ENCODE results near the gene MTMR10.

The MTMR10 gene

GRCh38 chr15:30992249-30992864, 929 bp upstream of the MTMR10 start:
- TF ChIP-seq POLR2A (IDR thresholded peaks at IDR 0.05; ENCODE audit: low read length) (no peak), GATA1 (IDR thresholded peaks at IDR 0.05; ENCODE audit: low read depth, low read length) (no peak)

DNA sequence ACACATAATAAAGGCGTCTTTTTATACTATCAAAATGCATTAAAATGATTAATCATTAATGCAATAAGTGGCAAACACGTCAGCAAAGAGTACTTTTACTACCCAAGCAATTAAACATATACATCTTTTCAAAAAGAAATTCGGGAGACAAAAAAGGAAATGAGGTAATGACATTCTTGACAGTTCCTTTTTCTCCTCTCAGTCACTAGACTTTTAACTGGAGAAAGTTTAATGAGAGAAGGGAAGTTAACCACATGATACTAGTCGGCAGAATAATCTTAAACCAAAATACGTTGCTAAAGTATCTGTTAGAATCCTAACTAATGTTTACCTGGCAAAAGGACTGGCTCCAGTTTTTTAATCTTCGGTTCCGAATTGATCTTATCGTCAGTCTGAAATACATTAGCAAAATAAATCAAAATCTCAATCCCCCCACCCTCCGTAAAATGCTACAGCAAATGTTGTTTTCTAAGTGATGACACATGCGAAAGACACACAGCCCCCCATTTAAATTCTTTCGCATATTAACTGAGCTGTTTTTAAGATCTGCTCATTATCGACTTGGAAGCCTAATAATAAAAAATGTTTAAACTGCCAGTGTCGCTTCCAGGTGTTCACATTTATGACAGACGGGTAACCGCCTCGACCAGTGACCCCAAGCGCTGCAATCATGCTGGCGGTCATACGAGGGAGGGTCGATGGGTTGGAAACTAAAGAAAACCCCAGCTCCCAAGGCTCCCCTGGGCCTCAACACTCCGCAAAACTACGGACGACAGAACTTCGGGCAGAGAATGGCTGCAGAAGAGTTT, 778 bp downstream of the MTMR10 start:
- DNase-seq: no peak
- no peak for TF ChIP-seq POLR2A (IDR thresholded peaks at IDR 0.05; ENCODE audit: low read length)
- no peak for TF ChIP-seq GATA1 (IDR thresholded peaks at IDR 0.05; ENCODE audit: low read depth, low read length)

More at GRCh38 chr15:30992249-30992864, 929 bp upstream of the MTMR10 start:
- DNase-seq: peak in 1 of 2 experiments; percentile 38

DNA sequence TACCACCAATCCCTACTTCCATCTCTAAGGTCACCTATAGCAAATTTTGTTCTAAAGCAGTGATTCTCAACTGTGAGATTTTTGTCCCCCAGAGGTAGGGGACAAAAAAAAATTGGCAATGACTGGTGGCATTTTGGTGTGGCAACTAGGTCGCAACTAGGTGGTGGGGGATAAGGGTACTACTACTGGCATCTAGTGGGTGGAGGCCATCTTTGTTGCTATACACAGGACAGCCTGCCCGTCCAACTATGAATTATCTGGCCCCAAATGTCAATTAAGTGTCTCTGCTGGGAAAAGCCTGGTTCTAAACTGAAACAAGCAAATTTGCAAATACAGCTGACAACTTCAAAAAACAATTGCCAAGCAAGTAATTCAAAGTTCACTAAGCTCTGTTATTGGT, 1.4 kb downstream of the MTMR10 start:
- peak; percentile 23 to 36 for DNase-seq
- TF ChIP-seq GATA1 (IDR thresholded peaks at IDR 0.05; ENCODE audit: low read depth, low read length): no peak

DNA sequence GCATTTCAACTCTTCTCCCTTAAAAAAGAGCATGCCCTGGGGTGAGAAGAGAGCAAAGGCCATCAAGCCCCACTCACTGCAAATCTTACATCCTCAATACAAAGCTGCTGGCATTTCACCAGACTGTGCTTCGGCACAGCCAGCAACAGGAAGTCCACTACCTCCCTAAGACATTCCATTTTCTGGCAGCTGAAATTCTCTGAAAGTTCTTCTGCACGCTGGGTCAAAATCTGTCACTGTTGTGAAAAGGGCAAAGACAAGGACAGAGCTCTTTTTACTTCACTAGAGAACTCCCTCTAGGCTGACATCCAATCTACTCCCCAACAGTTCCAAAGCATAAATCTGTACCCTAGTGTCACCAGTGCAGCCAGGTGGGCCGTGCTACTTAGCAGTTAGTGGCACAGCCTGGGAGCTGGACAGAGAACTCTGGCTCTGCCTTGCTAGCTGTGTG, 6.3 kb downstream of the MTMR10 start:
- DNase-seq: no peak
- TF ChIP-seq POLR2A (IDR thresholded peaks at IDR 0.05; ENCODE audit: low read length) (no peak), GATA1 (IDR thresholded peaks at IDR 0.05; ENCODE audit: low read depth, low read length) (no peak)

GRCh38 chr15:30984542-30984941, 6.9 kb downstream of the MTMR10 start:
- TF ChIP-seq POLR2A (IDR thresholded peaks at IDR 0.05; ENCODE audit: low read length): no peak
- no peak for TF ChIP-seq GATA1 (IDR thresholded peaks at IDR 0.05; ENCODE audit: low read depth, low read length)
- DNase-seq: no peak

DNA sequence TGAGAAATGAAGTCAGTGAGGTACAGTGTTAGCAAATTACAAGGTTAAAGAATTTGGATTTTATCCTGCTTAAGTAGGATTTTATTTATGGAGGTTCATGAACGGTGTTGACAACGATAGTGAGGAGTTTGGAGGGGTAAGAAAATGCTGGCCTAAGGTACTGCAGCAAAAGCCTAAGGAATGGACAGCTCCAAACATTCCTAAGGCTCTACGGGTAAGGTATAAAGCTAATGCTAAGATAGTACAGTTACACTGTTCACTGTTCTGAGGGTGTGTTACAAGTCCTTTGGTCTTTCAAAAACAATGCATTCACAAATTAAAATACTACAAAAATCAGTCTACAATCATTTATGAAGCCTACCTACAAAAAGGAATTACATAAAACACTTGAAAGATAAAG, 7.3 kb downstream of the MTMR10 start:
- no peak for TF ChIP-seq GATA1 (IDR thresholded peaks at IDR 0.05; ENCODE audit: low read depth, low read length)
- no peak for TF ChIP-seq POLR2A (IDR thresholded peaks at IDR 0.05; ENCODE audit: low read length)
- DNase-seq: no peak

DNA sequence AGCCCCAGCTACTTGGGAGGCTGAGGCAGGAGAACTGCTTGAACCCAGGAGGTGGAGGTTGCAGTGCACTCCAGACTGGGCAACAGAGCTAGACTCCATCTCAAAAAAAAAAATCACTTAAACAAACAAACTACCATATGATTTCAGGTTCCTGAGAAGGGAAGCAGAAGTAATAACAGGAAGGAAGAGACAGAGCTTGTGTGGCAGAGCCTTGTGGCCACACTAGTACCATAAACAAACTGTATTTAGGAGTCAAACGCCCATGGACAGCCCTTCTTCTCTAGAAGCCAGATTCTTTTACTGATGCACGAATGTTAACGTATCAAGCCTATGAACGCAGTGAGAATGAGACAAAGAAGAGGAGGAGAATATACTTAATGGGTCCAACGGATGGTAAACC, 12.0 kb downstream of the MTMR10 start:
- no peak for DNase-seq

DNA sequence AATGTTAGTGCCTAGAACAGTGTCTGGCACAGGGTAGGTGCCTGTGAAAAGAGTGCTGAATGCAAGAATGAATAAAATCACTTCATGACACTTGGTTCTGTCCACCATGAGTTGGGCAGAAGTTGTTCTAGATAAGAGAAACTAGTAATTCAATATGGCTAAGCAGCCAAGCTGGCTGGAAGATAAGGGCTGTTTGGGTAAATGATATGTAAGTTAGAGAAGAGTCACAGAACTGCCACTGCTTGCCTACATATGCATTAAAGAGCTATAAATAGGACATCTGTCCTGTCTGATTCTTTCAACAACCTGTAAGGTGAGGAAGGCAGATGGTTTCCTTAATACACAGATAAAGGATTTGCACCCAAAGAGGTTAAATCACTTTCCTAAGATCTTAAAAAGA, 13.1 kb downstream of the MTMR10 start:
- TF ChIP-seq POLR2A (IDR thresholded peaks at IDR 0.05; ENCODE audit: low read length): no peak
- TF ChIP-seq GATA1 (IDR thresholded peaks at IDR 0.05; ENCODE audit: low read depth, low read length): peak; percentile 29
- peak; percentile 89 to 93 for DNase-seq

More for the DNA sequence above, 12.0 kb downstream of the MTMR10 start:
- TF ChIP-seq POLR2A (IDR thresholded peaks at IDR 0.05; ENCODE audit: low read length) (no peak), GATA1 (IDR thresholded peaks at IDR 0.05; ENCODE audit: low read depth, low read length) (no peak)

DNA sequence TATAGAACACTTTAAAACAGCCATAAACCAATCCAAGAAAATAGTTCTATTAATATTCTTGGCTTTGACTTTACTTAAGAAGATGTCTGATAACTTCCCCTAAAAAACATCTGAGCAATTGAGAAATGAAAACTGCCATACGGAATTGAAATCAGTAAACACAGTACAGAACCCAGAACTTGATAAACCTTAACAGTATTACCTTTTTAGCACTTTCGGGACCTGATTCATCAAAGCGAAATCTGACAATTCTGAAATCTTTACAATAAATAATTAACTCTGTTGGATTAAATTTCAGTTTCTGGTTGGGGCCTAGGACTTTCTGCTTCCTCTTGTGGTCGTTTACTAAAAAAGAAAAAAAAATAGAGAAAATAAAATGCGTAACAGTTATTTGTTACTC, 17.3 kb downstream of the MTMR10 start:
- TF ChIP-seq GATA1 (IDR thresholded peaks at IDR 0.05; ENCODE audit: low read depth, low read length) (no peak), POLR2A (IDR thresholded peaks at IDR 0.05; ENCODE audit: low read length) (no peak)
- no peak for DNase-seq

DNA sequence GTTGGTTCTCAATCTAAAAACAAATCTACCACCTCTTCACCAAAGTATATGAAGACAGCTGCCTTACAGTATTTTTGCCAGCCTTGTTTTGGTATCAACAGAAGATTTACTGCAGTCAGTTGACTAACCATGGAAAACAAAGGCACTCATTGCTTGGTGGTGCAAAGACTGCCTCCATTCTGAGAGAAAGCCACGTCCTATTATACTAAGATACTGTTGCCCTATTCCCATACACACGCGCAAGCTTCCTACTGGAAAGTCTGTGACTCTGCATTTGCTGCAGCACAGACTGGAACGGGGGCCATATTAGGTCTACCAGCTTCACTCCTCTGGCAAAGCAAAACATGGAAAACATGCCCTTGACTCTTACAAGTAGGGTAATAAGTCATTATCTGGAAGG, 18.0 kb downstream of the MTMR10 start:
- TF ChIP-seq POLR2A (IDR thresholded peaks at IDR 0.05; ENCODE audit: low read length) (no peak), GATA1 (IDR thresholded peaks at IDR 0.05; ENCODE audit: low read depth, low read length) (no peak)
- no peak for DNase-seq

GRCh38 chr15:30969724-30970123, 21.7 kb downstream of the MTMR10 start:
- TF ChIP-seq POLR2A (IDR thresholded peaks at IDR 0.05; ENCODE audit: low read length): no peak
- no peak for DNase-seq

DNA sequence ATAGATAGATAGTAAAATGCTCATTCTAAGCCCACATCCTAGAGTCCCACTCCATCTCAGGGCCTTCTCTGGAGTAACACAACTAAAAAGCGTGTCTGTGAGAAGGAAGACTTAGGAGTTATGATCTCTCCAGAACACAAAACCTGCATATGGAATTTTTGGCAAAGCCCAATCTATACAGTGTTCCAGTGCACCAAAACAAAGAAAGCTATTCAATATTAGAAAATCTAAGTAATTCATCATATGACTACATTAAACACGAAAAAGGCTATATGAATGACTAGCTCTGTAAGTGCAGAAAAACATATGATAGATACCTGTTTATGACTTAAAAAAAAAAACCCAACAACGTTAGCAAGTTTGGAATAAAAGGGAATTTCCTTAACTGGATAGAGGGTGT, 27.7 kb downstream of the MTMR10 start:
- DNase-seq: no peak
- TF ChIP-seq POLR2A (IDR thresholded peaks at IDR 0.05; ENCODE audit: low read length) (no peak), GATA1 (IDR thresholded peaks at IDR 0.05; ENCODE audit: low read depth, low read length) (no peak)

DNA sequence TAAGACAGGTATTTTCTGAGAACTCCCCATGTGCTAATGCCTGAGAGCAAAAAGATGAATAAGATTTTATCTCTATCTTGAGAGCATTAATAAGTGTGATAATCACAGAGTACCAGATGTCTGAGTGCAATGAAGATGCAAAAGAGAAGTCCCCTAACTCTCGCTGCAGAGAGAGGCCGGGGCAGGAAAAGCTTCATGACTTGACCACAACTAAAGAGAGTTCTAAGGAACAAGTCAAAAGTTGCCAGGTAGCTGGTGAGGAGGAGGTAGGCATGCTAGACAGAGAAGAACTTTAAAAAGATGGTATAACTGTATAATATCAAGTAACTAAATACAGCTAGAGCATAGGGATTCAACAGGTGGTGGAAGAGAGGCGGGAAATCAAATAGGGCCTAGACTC, 28.8 kb downstream of the MTMR10 start:
- no peak for DNase-seq
- TF ChIP-seq GATA1 (IDR thresholded peaks at IDR 0.05; ENCODE audit: low read depth, low read length): no peak
- no peak for TF ChIP-seq POLR2A (IDR thresholded peaks at IDR 0.05; ENCODE audit: low read length)

- TF ChIP-seq GATA1 (IDR thresholded peaks at IDR 0.05; ENCODE audit: low read depth, low read length) (no peak), POLR2A (IDR thresholded peaks at IDR 0.05; ENCODE audit: low read length) (no peak)
- no peak for DNase-seq
Observed at GRCh38 chr15:30962079-30962478, 29.3 kb downstream of the MTMR10 start.

- TF ChIP-seq POLR2A (IDR thresholded peaks at IDR 0.05; ENCODE audit: low read length): no peak
- TF ChIP-seq GATA1 (IDR thresholded peaks at IDR 0.05; ENCODE audit: low read depth, low read length): no peak
- no peak for DNase-seq
Observed at GRCh38 chr15:30958219-30958618, 33.2 kb downstream of the MTMR10 start.

Data from erythroblast (primary cell).